Osteocyte (in vitro differentiated cells): ENCODE data around the gene BOLA1. TPM values are rescaled to one million over a fixed set of nuclear protein-coding genes. Genes with fewer than 3 reads are reported as not detected.

Experiments used
- DNase-seq: peaks from one replicate; pipeline ENCODE4 v3.0.0; 2021; ENCODE audit warnings: mixed read lengths; ENCODE audit not compliant: unreplicated experiment; ENCODE audit errors: extremely low spot score
- H3K27ac Mint-ChIP-seq: one replicate; pipeline ENCODE4 v1.8.0; 2021; ENCODE audit warnings: mild to moderate bottlenecking, mixed read lengths; ENCODE audit not compliant: unreplicated experiment
- H3K27me3 Mint-ChIP-seq: one replicate; pipeline ENCODE4 v1.8.0; 2021; ENCODE audit warnings: mixed read lengths; ENCODE audit not compliant: unreplicated experiment
- H3K36me3 Mint-ChIP-seq: one replicate; pipeline ENCODE4 v1.8.0; 2021; ENCODE audit warnings: mixed read lengths; ENCODE audit not compliant: unreplicated experiment
- H3K4me1 Mint-ChIP-seq: one replicate; pipeline ENCODE4 v1.8.0; 2021; ENCODE audit warnings: mixed read lengths; ENCODE audit not compliant: unreplicated experiment
- H3K4me3 Mint-ChIP-seq: one replicate; pipeline ENCODE4 v1.8.0; 2021; ENCODE audit warnings: mild to moderate bottlenecking, moderate library complexity, mixed read lengths; ENCODE audit not compliant: unreplicated experiment
- H3K9me3 Mint-ChIP-seq: one replicate; pipeline ENCODE4 v1.8.0; 2021; ENCODE audit warnings: mixed read lengths; ENCODE audit not compliant: unreplicated experiment
- CTCF ChIP-seq: fragments of 200-600 bp; sonication (generic); IDR thresholded peaks from 2 replicates; pipeline ENCODE4 v1.5.0; 2021; ENCODE audit warnings: antibody characterized with exemption, mild to moderate bottlenecking, moderate library complexity
- total RNA-seq: library from RNA; stranded (reverse); gene quantifications from 2 replicates; pipeline ENCODE4 v1.2.1, GENCODE V29; 2021

The BOLA1 gene
- total RNA-seq, 1 donor from 2014 or later: 13.7 TPM

GRCh38 chr1:149949911-149950310 is 50.5 kb downstream of the BOLA1 start:
- Mint-ChIP-seq H3K9me3 (peaks cover 9% of the 10 kb centered on the region), H3K27ac (no peak overlapping the region), H3K27me3 (no peaks in the 10 kb centered on the region), H3K4me3 (no peak overlapping the region), H3K36me3 (peaks cover 47% of the 10 kb centered on the region), H3K4me1 (no peaks in the 10 kb centered on the region)
- DNase-seq: no peak
- TF ChIP-seq CTCF: no peak

Other genes with a start within 250 kb of the BOLA1 start
- gene FCGR1A, start 116.9 kb upstream of the BOLA1 start, total RNA-seq: not detected in 2 replicates
- gene SV2A, start 18.3 kb downstream of the BOLA1 start, total RNA-seq: 16.7 and 16.9 TPM in 2 replicates
- 68.1 and 71.9 TPM in 2 replicates for gene SF3B4, start 28.2 kb downstream of the BOLA1 start, total RNA-seq
- gene MTMR11, start 37.3 kb downstream of the BOLA1 start, total RNA-seq: 13.5 and 14.8 TPM in 2 replicates
- 25.1 and 26.2 TPM in 2 replicates for gene OTUD7B, start 111.2 kb downstream of the BOLA1 start, total RNA-seq
- 37.0 and 43.6 TPM in 2 replicates for gene VPS45, start 168.2 kb downstream of the BOLA1 start, total RNA-seq